Liver (tissue), 9 donors: Measurements from ENCODE around the gene ADARB1. TPM values are rescaled to one million over a fixed set of nuclear protein-coding genes. Genes with fewer than 3 reads are reported as not detected.
A peak's percentile ranks its signal among the peaks of the same experiment; 100 is the strongest.

Source experiments
- DNase-seq: peaks from one replicate; pipeline ENCODE4 v3.0.0-alpha.2; 2017; ENCODE audit warnings: low spot score
- H3K27ac ChIP-seq, 2 donors: one replicate each; pipeline ENCODE4 v1.7.0; 2013; ENCODE audit warnings: inconsistent platforms in 2 of 2, low read length in 2 of 2, control low read depth in 1 of 2, low read depth in 1 of 2, mild to moderate bottlenecking in 1 of 2
- H3K27me3 ChIP-seq, 4 donors: one replicate each; pipeline versions ENCODE4 v1.6.1 to v1.7.0; 2013; ENCODE audit warnings: low read length in 3 of 4, inconsistent platforms in 1 of 4, mild to moderate bottlenecking in 1 of 4, moderate library complexity in 1 of 4; ENCODE audit not compliant: control insufficient read depth in 4 of 4, insufficient read depth in 4 of 4
- H3K36me3 ChIP-seq, 4 donors: one replicate each; pipeline versions ENCODE4 v1.6.1 to v1.7.0; 2013; ENCODE audit warnings: low read length in 3 of 4, mild to moderate bottlenecking in 3 of 4, low read depth in 1 of 4, moderate library complexity in 1 of 4; ENCODE audit not compliant: control insufficient read depth in 4 of 4, insufficient read depth in 3 of 4
- H3K4me1 ChIP-seq, 4 donors: one replicate each; pipeline versions ENCODE4 v1.6.1 to v1.7.0; 2013; ENCODE audit warnings: low read length in 3 of 4, mild to moderate bottlenecking in 3 of 4, moderate library complexity in 1 of 4; ENCODE audit not compliant: control insufficient read depth in 4 of 4, insufficient read depth in 4 of 4
- H3K4me3 ChIP-seq, 3 donors: one replicate each; pipeline versions ENCODE4 v1.6.1 to v1.7.0; 2013; ENCODE audit warnings: low read length in 3 of 3, control low read depth in 1 of 3, low read depth in 1 of 3, mild to moderate bottlenecking in 1 of 3
- H3K9ac ChIP-seq, 2 donors: one replicate each; pipeline ENCODE4 v1.7.0; 2013; ENCODE audit warnings: low read length in 2 of 2, mild to moderate bottlenecking in 2 of 2, moderate library complexity in 2 of 2, control low read depth in 1 of 2, low read depth in 1 of 2
- H3K9me3 ChIP-seq, 4 donors: one replicate each; pipeline versions ENCODE4 v1.6.1 to v1.7.0; 2013; ENCODE audit warnings: low read length in 3 of 4; ENCODE audit not compliant: control insufficient read depth in 4 of 4
- EGR1 ChIP-seq, 2 donors: IDR thresholded peaks; 2 replicates each; pipeline ENCODE4 v1.6.1; 2016 to 2018; ENCODE audit warnings: antibody characterized with exemption in 2 of 2, low read depth in 2 of 2
- FOXA1 ChIP-seq: IDR thresholded peaks from 2 replicates; pipeline ENCODE4 v1.6.1; 2016; ENCODE audit warnings: antibody characterized with exemption
- FOXA2 ChIP-seq: IDR thresholded peaks from 2 replicates; pipeline ENCODE4 v1.6.1; 2016; ENCODE audit warnings: antibody characterized with exemption
- GABPA ChIP-seq, 2 donors: IDR thresholded peaks in 1 of 2; conservative IDR thresholded peaks in 1 of 2; 2 replicates each; pipeline ENCODE4 v1.6.1; 2016; ENCODE audit warnings: antibody characterized with exemption in 2 of 2, mild to moderate bottlenecking in 1 of 2, moderate library complexity in 1 of 2
- HNF4A ChIP-seq, 2 donors: conservative IDR thresholded peaks; 2 replicates each; pipeline ENCODE4 v1.6.1; 2016; ENCODE audit warnings: antibody characterized with exemption in 2 of 2, mild to moderate bottlenecking in 2 of 2
- HNF4G ChIP-seq: IDR thresholded peaks from 2 replicates; pipeline ENCODE4 v1.6.1; 2016; ENCODE audit warnings: antibody characterized with exemption
- JUND ChIP-seq, 2 donors: IDR thresholded peaks; 2 replicates each; pipeline ENCODE4 v1.6.1; 2016; ENCODE audit warnings: antibody characterized with exemption in 2 of 2
- NR2F2 ChIP-seq: IDR thresholded peaks from 2 replicates; pipeline ENCODE4 v1.6.1; 2016; ENCODE audit warnings: antibody characterized with exemption
- RAD21 ChIP-seq, 2 donors: IDR thresholded peaks; 2 replicates each; pipeline ENCODE4 v1.6.1; 2016; ENCODE audit warnings: antibody characterized with exemption in 2 of 2, mild to moderate bottlenecking in 2 of 2
- RXRA ChIP-seq, 2 donors: IDR thresholded peaks; 2 replicates each; pipeline ENCODE4 v1.6.1; 2017 to 2018; ENCODE audit warnings: antibody characterized with exemption in 2 of 2, mild to moderate bottlenecking in 1 of 2
- YY1 ChIP-seq: IDR thresholded peaks from 2 replicates; pipeline ENCODE4 v1.6.1; 2016; ENCODE audit warnings: antibody characterized with exemption, mild to moderate bottlenecking
- WGBS: extraction: QIAGEN DNeasy Blood & Tissue Kit; methylation state at CpG from one replicate; pipeline ENCODE4 v1.1.7; 2013; 5-methylcytosine and 5-hydroxymethylcytosine counted together
- polyA plus RNA-seq, 2 donors: library from polyadenylated mRNA; stranded (reverse) in 1 of 2; unstranded in 1 of 2; fragments of 200-250 nt in 1 of 2; fragments of >200 nt in 1 of 2; fragmentation: Nextera tagmentation in 1 of 2; extraction: Ambion mirVana in 1 of 2; gene quantifications; one replicate each; pipeline versions ENCODE4 v1.2.1 to v1.2.3, GENCODE V29; 2013 to 2015
- total RNA-seq, 2 donors: library from RNA; depleted of rRNA; stranded (reverse); fragments of >200 nt; gene quantifications; one replicate each; pipeline ENCODE4 v1.2.3, GENCODE V29; 2014
- TF ChIP-seq, protein P1 (sequence below): IDR thresholded peaks from 2 replicates; pipeline ENCODE4 v1.6.1; 2016; ENCODE audit warnings: antibody characterized with exemption
- TF ChIP-seq, protein P2 (sequence below): IDR thresholded peaks from 2 replicates; pipeline ENCODE4 v1.6.1; 2016; ENCODE audit warnings: antibody characterized with exemption
- TF ChIP-seq, protein P3 (sequence below): fragments of 150-350 bp; IDR thresholded peaks from 2 replicates; pipeline ENCODE4 v1.5.1; 2017; ENCODE audit warnings: improper control_type of control experiment, low read depth, low read length; ENCODE audit not compliant: missing input control
- TF ChIP-seq, protein P4 (sequence below): IDR thresholded peaks from 2 replicates; pipeline ENCODE4 v1.6.1; 2016; ENCODE audit warnings: antibody characterized with exemption, mild to moderate bottlenecking
- donor health status: healthy.
- donor health status: healthy.
- donor health status: healthy.
- donor health status: healthy.
- donor health status: healthy.

The ADARB1 gene
- total and polyA plus RNA-seq, 4 donors, result 1.6 to 7.8 (median 2.9) TPM

DNA sequence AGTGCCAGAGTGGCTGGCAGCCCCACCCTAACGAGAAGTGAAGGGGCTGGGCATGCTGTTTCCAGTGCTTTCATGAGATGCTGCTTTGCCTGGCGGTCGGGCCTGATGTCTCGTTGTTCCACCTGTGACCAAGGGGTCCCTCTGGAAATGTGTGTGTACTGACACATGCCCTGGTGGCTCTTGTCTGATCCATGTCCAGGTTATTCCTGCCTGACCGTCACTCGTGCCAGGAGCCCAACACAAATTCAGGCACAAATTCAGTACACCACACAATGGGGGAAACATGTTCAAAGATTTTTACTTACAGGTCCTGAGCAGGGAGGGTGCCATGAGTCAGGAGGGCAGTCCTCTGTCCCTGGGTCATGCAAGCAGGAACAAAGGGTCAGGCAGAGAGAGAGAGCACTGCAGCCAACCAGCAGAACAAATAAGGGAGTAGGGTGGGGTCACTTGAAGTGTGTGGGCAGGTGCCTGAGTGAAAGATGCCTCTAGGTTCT is 76.3 kb downstream of the ADARB1 start:
- peak; percentile 30 for DNase-seq
- no peaks in the 10 kb centered on the region for H3K27me3 ChIP-seq
- no peaks in the 10 kb centered on the region for H3K36me3 ChIP-seq
- H3K9ac ChIP-seq, result no peak overlapping the region
- TF ChIP-seq FOXA1, result no peak
- TF ChIP-seq FOXA2, result no peak
- TF ChIP-seq, protein P1, sequence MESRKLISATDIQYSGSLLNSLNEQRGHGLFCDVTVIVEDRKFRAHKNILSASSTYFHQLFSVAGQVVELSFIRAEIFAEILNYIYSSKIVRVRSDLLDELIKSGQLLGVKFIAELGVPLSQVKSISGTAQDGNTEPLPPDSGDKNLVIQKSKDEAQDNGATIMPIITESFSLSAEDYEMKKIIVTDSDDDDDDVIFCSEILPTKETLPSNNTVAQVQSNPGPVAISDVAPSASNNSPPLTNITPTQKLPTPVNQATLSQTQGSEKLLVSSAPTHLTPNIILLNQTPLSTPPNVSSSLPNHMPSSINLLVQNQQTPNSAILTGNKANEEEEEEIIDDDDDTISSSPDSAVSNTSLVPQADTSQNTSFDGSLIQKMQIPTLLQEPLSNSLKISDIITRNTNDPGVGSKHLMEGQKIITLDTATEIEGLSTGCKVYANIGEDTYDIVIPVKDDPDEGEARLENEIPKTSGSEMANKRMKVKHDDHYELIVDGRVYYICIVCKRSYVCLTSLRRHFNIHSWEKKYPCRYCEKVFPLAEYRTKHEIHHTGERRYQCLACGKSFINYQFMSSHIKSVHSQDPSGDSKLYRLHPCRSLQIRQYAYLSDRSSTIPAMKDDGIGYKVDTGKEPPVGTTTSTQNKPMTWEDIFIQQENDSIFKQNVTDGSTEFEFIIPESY, result no peak
- TF ChIP-seq, protein P2, sequence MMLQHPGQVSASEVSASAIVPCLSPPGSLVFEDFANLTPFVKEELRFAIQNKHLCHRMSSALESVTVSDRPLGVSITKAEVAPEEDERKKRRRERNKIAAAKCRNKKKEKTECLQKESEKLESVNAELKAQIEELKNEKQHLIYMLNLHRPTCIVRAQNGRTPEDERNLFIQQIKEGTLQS, result no peak
- TF ChIP-seq RAD21 (IDR thresholded peaks at IDR 0.05), result no peak
- TF ChIP-seq RXRA (IDR thresholded peaks at IDR 0.05), result no peak
- no peak for TF ChIP-seq NR2F2
- TF ChIP-seq GABPA (IDR thresholded peaks at IDR 0.05 in 1 of 2, conservative IDR thresholded peaks at IDR 0.05 in 1 of 2), result no peak
- TF ChIP-seq, protein P3, sequence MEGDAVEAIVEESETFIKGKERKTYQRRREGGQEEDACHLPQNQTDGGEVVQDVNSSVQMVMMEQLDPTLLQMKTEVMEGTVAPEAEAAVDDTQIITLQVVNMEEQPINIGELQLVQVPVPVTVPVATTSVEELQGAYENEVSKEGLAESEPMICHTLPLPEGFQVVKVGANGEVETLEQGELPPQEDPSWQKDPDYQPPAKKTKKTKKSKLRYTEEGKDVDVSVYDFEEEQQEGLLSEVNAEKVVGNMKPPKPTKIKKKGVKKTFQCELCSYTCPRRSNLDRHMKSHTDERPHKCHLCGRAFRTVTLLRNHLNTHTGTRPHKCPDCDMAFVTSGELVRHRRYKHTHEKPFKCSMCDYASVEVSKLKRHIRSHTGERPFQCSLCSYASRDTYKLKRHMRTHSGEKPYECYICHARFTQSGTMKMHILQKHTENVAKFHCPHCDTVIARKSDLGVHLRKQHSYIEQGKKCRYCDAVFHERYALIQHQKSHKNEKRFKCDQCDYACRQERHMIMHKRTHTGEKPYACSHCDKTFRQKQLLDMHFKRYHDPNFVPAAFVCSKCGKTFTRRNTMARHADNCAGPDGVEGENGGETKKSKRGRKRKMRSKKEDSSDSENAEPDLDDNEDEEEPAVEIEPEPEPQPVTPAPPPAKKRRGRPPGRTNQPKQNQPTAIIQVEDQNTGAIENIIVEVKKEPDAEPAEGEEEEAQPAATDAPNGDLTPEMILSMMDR, result no peak
- no peak for TF ChIP-seq HNF4G
- TF ChIP-seq HNF4A (conservative IDR thresholded peaks at IDR 0.05), result no peak
- TF ChIP-seq EGR1 (IDR thresholded peaks at IDR 0.05; ENCODE audit: low read depth in 2 of 2), result no peak
- TF ChIP-seq, protein P4, sequence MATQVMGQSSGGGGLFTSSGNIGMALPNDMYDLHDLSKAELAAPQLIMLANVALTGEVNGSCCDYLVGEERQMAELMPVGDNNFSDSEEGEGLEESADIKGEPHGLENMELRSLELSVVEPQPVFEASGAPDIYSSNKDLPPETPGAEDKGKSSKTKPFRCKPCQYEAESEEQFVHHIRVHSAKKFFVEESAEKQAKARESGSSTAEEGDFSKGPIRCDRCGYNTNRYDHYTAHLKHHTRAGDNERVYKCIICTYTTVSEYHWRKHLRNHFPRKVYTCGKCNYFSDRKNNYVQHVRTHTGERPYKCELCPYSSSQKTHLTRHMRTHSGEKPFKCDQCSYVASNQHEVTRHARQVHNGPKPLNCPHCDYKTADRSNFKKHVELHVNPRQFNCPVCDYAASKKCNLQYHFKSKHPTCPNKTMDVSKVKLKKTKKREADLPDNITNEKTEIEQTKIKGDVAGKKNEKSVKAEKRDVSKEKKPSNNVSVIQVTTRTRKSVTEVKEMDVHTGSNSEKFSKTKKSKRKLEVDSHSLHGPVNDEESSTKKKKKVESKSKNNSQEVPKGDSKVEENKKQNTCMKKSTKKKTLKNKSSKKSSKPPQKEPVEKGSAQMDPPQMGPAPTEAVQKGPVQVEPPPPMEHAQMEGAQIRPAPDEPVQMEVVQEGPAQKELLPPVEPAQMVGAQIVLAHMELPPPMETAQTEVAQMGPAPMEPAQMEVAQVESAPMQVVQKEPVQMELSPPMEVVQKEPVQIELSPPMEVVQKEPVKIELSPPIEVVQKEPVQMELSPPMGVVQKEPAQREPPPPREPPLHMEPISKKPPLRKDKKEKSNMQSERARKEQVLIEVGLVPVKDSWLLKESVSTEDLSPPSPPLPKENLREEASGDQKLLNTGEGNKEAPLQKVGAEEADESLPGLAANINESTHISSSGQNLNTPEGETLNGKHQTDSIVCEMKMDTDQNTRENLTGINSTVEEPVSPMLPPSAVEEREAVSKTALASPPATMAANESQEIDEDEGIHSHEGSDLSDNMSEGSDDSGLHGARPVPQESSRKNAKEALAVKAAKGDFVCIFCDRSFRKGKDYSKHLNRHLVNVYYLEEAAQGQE, result no peak
- TF ChIP-seq JUND (IDR thresholded peaks at IDR 0.05), result no peak
- H3K4me3 ChIP-seq, result no peak overlapping the region
- H3K9me3 ChIP-seq, result no peaks in the 10 kb centered on the region
- H3K4me1 ChIP-seq, result no peaks in the 10 kb centered on the region
- 93% methylated on average over 6 of the region's 6 CpGs for WGBS
- no peak overlapping the region for H3K27ac ChIP-seq

DNA sequence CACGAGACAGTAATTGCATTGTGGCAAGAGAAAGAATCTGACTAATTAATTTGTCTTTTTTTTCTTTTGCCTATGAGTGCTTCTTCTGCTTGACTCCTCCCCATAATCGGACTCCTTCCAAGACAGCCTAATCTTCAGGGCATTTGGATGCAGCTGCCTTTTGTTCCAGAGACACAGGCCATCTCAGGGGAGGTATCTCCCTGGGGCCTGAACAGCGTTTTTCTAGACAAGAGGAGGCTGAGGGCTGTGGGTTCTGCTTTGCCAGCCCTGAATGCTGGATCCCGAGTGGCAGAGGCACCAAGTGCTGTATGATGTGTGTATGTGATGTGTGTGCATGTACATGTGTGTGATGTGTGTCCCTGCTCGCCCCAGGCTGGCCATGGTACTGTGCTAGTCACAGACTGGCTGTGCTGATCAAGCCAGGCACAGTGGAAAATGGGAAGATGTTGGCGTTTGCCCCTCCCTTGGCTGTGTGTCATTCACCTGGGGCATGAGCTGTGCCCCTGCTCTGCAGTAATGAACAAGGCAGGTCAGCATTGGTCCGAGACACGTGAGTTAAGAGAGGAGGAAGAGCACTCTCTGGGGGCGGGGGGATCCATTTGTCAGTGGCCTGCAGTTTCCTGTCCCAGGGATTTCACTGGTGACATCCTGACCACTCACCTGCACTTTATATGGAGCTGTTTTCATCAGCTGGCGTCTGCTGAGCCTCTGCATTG is 77.2 kb downstream of the ADARB1 start:
- Histone ChIP-seq H3K4me3 (no peak overlapping the region), H3K27ac (no peak overlapping the region), H3K27me3 (no peaks in the 10 kb centered on the region), H3K9ac (no peak overlapping the region), H3K9me3 (no peaks in the 10 kb centered on the region), H3K36me3 (no peaks in the 10 kb centered on the region), H3K4me1 (no peaks in the 10 kb centered on the region)
- no peak for TF ChIP-seq HNF4G
- no peak for TF ChIP-seq EGR1 (IDR thresholded peaks at IDR 0.05; ENCODE audit: low read depth in 2 of 2)
- TF ChIP-seq HNF4A (conservative IDR thresholded peaks at IDR 0.05), result no peak
- no peak for TF ChIP-seq YY1
- WGBS, result 85% methylated on average over 10 of the region's 10 CpGs
- DNase-seq, result peak; percentile 31
